SK-N-MC (cell line): ENCODE measurements around the gene ADAMTS4.

Experiments used
- EZH2 ChIP-seq: fragments of 200-600 bp; sonication (generic); IDR thresholded peaks from one replicate; pipeline ENCODE4 v1.6.1; 2017; ENCODE audit warnings: antibody characterized with exemption
- FOXP2 ChIP-seq: optimal IDR thresholded peaks from 2 replicates; pipeline ENCODE3; 2011; ENCODE audit warnings: mild to moderate bottlenecking, moderate library complexity; ENCODE audit not compliant: insufficient read depth; ENCODE audit errors: extremely low read length, control extremely low read depth
- POLR2AphosphoS5 ChIP-seq: IDR thresholded peaks from 2 replicates; pipeline ENCODE4 v1.6.1; 2012; ENCODE audit warnings: mild to moderate bottlenecking, low read depth, low read length, borderline replicate concordance

GRCh38 chr1:161233102-161233501 lies 34.2 kb upstream of the ADAMTS4 start:
- TF ChIP-seq EZH2: no peak
- no peak for TF ChIP-seq POLR2AphosphoS5
- TF ChIP-seq FOXP2: no peak
